K562 (cell line): ENCODE measurements around the gene UGT3A1. TPM values are rescaled to one million over a fixed set of nuclear protein-coding genes. Genes with fewer than 3 reads are reported as not detected.

Source experiments
- CC2D1A ChIP-seq: fragments of 450-650 bp; IDR thresholded peaks from 2 replicates; pipeline ENCODE4 v1.6.1; 2017; ENCODE audit warnings: mild to moderate bottlenecking
- ETV1 ChIP-seq: fragments of 450-650 bp; conservative IDR thresholded peaks from 2 replicates; pipeline ENCODE4 v1.6.1; 2016; ENCODE audit warnings: missing genetic modification characterization, control low read depth, low read depth, missing compliant biosample characterization
- FOS ChIP-seq: IDR thresholded peaks from 3 replicates; pipeline ENCODE4 v1.6.1; 2011; ENCODE audit not compliant: insufficient read length; ENCODE audit errors: extremely low read depth
- PRDM10 ChIP-seq: fragments of 450-650 bp; IDR thresholded peaks from 2 replicates; pipeline ENCODE4 v1.6.1; 2018; ENCODE audit not compliant: partially characterized antibody
- SMAD3 ChIP-seq: fragments of 450-650 bp; formaldehyde crosslinking; conservative IDR thresholded peaks from 2 replicates; pipeline ENCODE4 v1.4.0; 2020; ENCODE audit warnings: mild to moderate bottlenecking
- TFE3 ChIP-seq: fragments of 450-650 bp; formaldehyde crosslinking; IDR thresholded peaks from 2 replicates; pipeline ENCODE4 v1.4.0; 2020; ENCODE audit warnings: mild to moderate bottlenecking, mixed read lengths
- ZFPM2 ChIP-seq: fragments of 250-450 bp; sonication (Bioruptor Pico); IDR thresholded peaks from 2 replicates; pipeline ENCODE4 v1.5.1; 2022; ENCODE audit warnings: mild to moderate bottlenecking
- ZNF395 ChIP-seq: fragments of 200-800 bp; sonication (Bioruptor generic); IDR thresholded peaks from 2 replicates; pipeline ENCODE4 v1.6.1; 2017; ENCODE audit warnings: missing genetic modification characterization, missing compliant biosample characterization
- ZNF561 ChIP-seq: fragments of 450-650 bp; formaldehyde crosslinking; conservative IDR thresholded peaks from 2 replicates; pipeline ENCODE4 v1.4.0; 2020; ENCODE audit warnings: mild to moderate bottlenecking, moderate library complexity
- polyA plus RNA-seq, 8 experiments: library from polyadenylated mRNA; depleted of rRNA in 4 of 8; stranded (reverse) in 5 of 8; unstranded in 3 of 8; fragments of >200 nt; fragmentation: Nextera tagmentation in 2 of 8; fragmentation: Illumina TruSeq in 1 of 8; extraction: Ambion mirVana in 2 of 8; extraction: Trizol in 1 of 8; gene quantifications; 2 replicates each; pipeline versions ENCODE4 v1.2.1 to v1.2.3, GENCODE V29; 2011 to 2014; ENCODE audit warnings: inconsistent platforms in 1 of 8, missing spikeins in 1 of 8
- total RNA-seq, 7 experiments: library from RNA; depleted of rRNA in 6 of 7; stranded (reverse); fragments of >200 nt in 6 of 7; fragmentation: Illumina TruSeq in 2 of 7; extraction: Trizol in 2 of 7; gene quantifications; 2 replicates each; pipeline versions ENCODE4 v1.2.1 to v1.2.3, GENCODE V29; 2011 to 2021; ENCODE audit warnings: low replicate concordance in 1 of 7

UGT3A1 gene
- total and polyA plus RNA-seq, 9 of the 15 experiments (the other 6 are each of a cell fraction or from before 2014, with no cell fraction given): not detected

GRCh38 chr5:35939639-35940038, 51.6 kb downstream of the UGT3A1 start (continued):
- no peak for TF ChIP-seq PRDM10
- TF ChIP-seq ZNF395: no peak
- TF ChIP-seq SMAD3 (CRISPR knock-in tag): no peak
- no peak for TF ChIP-seq ZFPM2 (CRISPR knock-in tag)
- no peak for TF ChIP-seq ZNF561 (CRISPR knock-in tag)
- no peak for TF ChIP-seq FOS
- no peak for TF ChIP-seq CC2D1A
- TF ChIP-seq ETV1 (tag): no peak
- TF ChIP-seq TFE3: no peak
- TF ChIP-seq, all 486 proteins: peak for 0
